ENCODE results near the gene SCFD2.

GRCh38 chr4:52863324-52863723, 502.5 kb downstream of the SCFD2 start:
- TF ChIP-seq, protein P1, sequence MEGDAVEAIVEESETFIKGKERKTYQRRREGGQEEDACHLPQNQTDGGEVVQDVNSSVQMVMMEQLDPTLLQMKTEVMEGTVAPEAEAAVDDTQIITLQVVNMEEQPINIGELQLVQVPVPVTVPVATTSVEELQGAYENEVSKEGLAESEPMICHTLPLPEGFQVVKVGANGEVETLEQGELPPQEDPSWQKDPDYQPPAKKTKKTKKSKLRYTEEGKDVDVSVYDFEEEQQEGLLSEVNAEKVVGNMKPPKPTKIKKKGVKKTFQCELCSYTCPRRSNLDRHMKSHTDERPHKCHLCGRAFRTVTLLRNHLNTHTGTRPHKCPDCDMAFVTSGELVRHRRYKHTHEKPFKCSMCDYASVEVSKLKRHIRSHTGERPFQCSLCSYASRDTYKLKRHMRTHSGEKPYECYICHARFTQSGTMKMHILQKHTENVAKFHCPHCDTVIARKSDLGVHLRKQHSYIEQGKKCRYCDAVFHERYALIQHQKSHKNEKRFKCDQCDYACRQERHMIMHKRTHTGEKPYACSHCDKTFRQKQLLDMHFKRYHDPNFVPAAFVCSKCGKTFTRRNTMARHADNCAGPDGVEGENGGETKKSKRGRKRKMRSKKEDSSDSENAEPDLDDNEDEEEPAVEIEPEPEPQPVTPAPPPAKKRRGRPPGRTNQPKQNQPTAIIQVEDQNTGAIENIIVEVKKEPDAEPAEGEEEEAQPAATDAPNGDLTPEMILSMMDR (IDR thresholded peaks at IDR 0.05; ENCODE audit: poor library complexity, severe bottlenecking), result no peak
- TF ChIP-seq EZH2 (IDR thresholded peaks at IDR 0.05; ENCODE audit: borderline replicate concordance, insufficient read depth, low read length, poor library complexity, severe bottlenecking) (no peak), POLR2AphosphoS5 (IDR thresholded peaks at IDR 0.05) (no peak), TAF1 (IDR thresholded peaks at IDR 0.05; ENCODE audit: low read depth) (no peak), EP300 (conservative IDR thresholded peaks at IDR 0.05; ENCODE audit: poor library complexity, severe bottlenecking) (no peak), REST (IDR thresholded peaks at IDR 0.05; ENCODE audit: borderline replicate concordance) (no peak), RAD21 (conservative IDR thresholded peaks at IDR 0.05) (no peak), SMC3 (conservative IDR thresholded peaks at IDR 0.05; ENCODE audit: poor library complexity) (no peak), MXI1 (conservative IDR thresholded peaks at IDR 0.05; ENCODE audit: poor library complexity, severe bottlenecking) (no peak)
